ENCODE measurements around the gene AQP12B.
"Not testable (repeated sequence)": the region's sequence is repeated elsewhere in the genome, so short reads cannot be mapped to it uniquely, and the experiment has no call there.

Gene AQP12B

DNA sequence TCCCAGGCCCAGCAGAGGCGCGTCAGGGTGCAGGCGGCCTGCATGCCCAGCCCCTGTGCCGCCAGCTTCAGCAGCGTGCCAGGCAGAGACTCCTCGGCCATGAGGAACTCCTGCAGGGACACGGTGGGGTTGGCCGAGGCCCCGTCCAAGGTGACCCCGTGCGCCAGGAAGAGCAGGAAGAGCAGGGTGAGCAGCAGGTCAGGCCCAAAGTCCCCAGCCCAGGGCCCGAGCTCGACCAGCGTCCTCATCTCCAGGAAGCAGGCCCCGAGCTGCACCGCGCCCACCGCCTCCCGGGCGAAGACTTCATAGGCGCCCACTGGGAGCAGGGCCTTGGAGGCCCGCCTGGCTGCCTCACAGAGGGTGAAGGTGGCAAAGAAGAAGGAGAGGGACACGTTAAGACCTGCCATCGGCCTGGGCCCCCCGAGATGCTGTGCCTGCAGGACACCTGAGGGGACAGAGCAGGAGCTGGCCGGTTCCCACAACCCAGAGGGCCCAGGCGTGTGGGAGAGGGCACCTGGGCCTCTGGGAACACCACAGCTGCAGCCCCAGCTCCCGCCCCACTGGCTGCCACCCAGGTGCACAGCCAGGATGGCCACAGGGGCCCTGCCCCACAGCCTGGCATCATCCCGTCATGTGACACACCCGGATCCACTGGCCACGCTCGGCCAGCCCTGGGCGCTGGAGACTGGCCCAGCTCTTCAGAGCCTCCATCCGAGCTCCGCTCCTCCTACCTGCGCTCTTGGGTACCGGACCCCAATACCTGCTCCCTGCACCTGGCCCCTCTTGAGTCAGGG lies at the start of gene AQP12B:
TSS of gene AQP12B (minus strand) at position 455 of the 794 bp plus-strand sequence. CDS start at position 407, 48 bp downstream.
- not testable (repeated sequence) for DNase-seq

DNA sequence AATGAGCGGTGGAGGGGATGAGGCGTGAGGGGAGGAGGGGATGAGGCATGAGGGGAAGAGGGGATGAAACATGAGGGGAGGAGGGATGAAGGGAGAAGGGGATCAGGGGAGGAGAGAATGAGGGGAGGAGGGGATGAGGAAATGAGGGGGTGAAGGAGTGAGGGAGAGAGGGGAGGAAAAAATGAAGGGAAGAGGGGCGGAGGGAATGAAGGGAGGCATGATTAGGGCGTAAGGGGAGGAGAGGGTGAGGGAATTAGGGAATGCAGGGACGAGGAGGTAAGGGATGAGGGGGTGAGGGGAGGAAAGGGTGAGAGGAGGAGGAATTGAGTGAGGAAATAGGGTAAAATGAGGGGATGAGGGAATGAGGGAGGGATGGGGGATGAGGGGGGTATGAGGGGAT lies 49.5 kb upstream of the AQP12B start:
- DNase-seq = no peak

DNA sequence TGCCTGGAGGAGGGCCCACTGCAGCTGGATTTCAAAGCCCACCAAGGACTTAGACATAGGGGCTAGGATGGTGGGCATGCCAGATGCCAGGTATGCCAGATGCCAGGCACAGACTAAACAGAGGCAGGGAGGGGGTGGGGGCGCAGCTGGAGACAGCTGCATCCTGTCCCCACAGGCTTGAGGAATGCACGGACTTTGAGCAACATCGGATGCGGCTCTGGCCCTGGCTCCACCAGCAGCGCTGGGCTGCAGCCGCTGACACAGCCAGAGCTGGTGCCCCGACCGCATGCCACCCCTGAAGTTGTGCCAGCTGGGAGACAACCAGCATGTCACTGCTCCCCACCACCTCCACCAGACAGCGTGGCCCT lies 48.5 kb upstream of the AQP12B start:
- no peak for DNase-seq

DNA sequence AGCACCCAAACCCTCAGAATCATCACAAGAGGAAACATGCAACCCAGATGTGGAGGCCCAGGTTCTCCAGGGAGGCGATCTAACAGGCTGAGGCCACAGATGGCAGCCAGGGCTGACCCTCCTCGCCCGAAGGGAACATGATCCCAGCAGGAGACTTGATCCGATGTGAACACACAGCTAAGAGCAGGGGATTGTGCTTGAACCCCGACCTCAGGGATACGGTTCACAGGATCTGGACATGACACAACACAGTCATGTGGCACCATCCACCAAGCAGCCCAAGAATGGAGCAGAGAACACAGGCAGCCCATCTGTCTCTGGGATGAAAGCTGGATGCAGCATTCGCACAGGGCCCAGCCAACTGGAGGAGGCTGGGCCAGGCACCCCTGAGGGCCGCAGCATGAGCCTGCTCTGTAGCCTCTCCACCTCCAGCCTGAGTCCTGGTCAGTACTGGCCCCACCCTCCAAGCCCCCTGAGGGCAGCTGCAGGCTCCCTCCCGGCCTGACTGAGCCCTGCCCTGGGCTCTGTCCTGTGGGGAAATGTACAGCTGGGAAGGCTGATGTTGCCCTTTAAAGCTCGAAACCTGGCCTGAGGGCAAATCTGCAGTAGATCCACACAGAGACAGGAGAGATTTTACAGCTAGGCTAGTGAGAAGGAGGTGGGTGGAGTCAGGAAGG lies 48.0 kb upstream of the AQP12B start:
- no peak for DNase-seq

DNA sequence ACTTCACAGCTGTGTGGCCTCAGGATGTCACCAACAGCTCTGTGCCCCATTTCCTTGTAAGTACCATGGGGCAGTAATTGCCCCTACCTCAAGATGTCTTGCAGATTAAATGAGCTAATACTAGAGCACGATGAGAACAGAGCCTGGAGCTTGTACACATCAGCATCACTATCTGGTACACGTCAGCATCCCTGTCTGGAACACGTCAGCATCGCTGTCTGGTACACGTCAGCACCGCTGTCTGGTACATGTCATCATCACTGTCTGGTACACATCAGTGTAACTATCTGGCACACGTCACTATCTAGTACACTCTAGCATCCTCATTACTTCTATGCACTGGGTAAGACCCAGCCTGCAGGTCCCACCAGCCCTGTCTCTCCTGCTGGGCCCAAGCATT lies 46.1 kb upstream of the AQP12B start:
- DNase-seq = no peak

DNA sequence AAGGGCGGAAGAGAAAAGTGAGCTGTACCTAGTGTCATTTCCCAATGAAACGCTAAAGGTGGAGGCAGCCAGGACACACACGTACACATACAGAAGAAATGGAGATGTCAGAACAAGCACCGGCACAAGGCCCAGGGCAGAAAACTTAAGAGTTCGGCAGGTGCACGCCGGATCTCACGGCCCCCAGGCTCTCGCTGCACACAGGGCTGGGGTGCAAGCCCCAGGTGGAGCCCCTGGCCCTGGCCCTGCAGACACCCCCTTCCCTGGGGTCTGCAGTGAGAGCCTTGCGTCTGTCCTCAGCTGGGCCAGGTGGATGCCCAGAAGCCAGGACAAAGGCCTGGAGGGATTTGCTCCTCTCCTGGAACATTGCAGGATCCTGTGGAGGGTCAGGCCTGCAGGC lies 45.7 kb upstream of the AQP12B start:
- no peak for DNase-seq

DNA sequence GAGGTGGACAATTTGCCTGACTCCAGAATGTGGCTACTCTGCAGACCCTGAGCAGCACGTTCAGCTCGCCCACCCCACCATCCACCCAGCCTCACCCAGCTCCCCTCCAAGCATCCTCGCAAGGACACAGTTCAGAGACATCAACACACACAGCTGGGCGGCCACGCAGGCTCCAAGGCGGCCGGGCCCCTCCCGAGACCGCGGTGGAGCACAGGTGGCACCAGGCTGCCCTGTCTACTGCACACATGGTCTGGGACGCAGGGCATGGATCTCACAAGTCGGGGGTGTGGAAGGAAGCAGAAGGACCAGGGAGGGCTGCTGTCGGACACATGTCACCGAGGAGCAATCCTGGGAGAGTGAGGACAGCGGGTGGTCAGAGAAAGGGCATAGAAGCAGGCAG lies 45.2 kb upstream of the AQP12B start:
- DNase-seq = no peak

GRCh38 chr2:240727439-240727838 lies 44.8 kb upstream of the AQP12B start:
- no peak for DNase-seq

- no peak for DNase-seq
These were observed 44.2 kb upstream of the AQP12B start for GRCh38 chr2:240726876-240727275.

DNA sequence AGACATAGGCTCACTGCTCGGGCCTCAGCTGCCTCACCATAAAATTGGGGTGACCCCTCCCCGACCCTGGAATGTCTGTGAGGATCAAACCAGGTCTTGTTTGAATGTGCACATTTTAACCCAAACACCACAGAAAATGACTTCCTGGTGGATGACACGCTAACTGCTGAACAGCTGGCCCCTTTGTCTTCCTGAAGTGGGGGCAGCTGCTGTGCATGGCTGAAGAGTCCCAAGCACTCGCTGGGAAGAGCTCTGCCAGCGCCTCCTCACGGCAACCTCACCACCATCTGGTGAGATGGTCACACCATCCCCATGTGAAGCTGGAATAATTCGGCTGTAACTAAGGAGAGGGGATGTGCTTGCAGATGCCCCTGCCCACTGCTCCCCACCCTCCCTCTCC lies 43.0 kb upstream of the AQP12B start:
- DNase-seq = no peak

DNA sequence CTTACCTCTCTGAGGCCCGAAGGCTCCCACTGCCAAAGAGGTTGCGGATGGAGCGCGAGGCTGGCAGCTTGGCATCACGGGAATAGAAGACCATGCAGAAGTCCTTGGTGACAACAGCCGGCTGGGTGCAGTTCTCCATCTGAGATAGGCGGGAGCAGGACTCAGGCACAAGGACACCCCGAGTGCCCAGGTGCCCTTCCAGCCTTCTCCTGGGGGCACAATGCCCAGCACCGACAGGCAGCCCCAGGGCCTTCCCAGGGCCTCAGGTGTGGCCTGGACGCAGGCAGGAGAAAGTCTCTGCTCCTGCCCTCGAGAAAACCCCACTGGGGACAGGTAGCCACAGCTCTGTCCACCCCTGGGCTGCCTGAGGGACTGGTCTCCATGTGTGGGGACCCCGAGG lies 42.6 kb upstream of the AQP12B start:
- no peak for DNase-seq

GRCh38 chr2:240724431-240724830 lies 41.7 kb upstream of the AQP12B start:
- no peak for DNase-seq

DNA sequence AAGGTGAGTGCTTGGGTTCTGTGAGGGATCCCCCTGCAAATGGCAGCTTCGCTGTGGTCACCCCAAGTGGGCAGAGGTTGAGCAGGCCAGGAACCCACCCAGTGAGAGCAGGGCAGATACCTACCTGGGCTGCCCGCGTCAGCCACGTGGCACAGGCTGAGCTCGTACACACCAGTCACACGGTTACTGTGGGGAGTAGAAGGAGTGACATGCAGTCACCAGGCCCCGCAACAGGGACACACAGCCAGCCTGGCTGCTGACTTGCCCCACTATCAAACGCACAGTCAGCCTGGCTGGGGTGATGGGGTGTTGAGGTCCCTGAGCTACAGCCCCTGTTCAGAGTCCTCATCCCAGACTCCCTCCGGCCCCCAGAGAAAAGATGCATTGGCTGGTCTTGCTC lies 41.2 kb upstream of the AQP12B start:
- no peak for DNase-seq

DNA sequence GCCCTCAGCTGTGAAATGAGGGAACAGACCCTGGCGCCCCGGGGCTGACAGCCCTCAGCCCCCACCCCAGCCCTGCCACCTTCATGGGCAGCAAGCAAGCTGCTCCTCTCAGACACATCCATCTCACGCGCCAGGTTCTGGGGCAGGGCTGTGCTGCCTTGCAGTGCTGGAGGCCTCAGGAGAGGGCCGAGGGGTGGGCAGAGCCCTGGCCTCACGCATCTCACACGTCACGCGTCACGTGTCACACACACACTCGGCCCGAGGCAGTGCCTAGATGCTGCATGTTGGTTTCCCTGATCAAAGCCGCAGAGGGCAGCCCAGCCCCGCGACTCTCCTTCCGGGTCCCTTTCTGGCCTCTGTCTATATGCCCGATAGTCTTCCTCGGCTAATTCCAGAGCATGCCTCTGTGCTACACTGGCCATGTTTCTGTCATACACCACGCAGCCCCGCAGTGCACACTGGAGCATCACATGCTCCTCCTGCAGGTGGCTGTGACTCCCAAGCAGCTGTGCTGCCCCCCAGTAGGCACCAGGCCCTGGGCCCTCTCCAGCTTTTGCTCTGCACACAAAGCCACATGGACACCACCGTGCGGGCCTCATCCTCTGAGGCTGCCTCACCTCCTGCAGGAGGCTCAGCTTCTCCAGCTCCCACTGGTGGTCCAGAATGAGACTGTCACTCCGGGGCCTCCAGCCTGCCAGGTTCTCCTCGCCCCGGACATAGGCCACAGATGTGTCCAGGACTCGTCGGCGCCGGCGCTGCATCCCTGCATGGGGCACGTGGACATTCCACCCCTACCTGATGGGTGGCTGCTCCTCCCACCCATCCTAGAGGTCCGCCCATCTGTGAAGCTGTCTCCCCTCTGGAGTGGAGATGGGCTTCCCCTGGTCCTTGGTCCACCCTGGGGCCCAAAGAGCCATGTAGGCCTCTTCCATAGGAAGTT lies 40.4 kb upstream of the AQP12B start:
- no peak for DNase-seq

- no peak for DNase-seq
These were observed 39.7 kb upstream of the AQP12B start for GRCh38 chr2:240722376-240722775.

GRCh38 chr2:240721596-240722180 lies 39.0 kb upstream of the AQP12B start:
- no peak for DNase-seq

GRCh38 chr2:240720686-240721595 lies 38.3 kb upstream of the AQP12B start:
- DNase-seq = no peak

DNA sequence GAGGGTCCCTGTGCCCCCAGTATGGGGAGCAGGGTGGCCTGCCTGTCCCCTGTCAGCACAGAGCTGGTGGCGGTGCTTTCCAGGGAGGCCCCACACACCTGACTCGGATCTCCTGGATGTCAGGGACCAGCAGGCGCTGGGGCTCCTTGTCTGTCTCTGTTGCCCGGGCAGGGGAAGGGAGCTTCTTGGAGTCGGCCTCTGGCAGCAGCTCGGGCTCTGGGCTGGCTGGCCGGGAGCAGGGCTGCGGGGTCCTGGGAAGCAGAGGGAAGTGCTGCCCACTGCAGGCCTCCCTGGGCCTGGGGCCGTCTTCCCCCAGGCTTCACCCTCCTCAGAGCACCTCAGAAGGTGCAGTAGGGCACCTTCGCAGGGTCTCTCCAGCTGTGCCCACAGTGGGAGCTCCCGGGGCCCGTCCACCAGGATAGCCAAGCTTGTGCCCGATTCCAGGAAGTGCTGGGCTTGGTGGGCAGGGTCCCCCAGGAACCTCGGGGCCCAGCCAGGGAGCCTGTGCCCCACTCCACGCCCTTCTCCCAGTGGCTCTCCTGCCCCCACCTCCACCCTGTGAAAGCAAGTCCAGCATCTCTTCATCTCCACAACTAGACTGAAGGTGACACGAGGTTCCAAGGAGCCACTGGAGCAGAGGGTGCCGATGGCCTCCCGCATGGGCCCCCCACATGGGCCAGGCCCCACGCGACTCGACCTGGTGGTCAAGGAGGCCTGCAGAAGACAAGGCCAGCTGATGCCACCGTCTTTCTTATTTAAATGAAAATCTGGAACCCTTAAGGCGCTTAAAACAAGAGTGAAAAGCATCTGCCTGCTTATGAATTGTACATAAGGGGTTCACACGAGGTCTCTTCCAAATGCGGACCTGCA lies 37.2 kb upstream of the AQP12B start:
- DNase-seq = no peak

GRCh38 chr2:240718896-240719490 lies 36.3 kb upstream of the AQP12B start:
- no peak for DNase-seq

All from stimulated activated CD8-positive, alpha-beta memory T cell treated with anti-CD3 and anti-CD28 coated beads, Interleukin-4, amount 100 ng/mL, for 48 hours (primary cell).